Upper lobe of left lung (tissue), 6 donors: ENCODE results near the gene KCNAB1. TPM values are rescaled to one million over a fixed set of nuclear protein-coding genes. Genes with fewer than 3 reads are reported as not detected.

Source experiments
- ATAC-seq, 2 donors: fragments of 200-7000 bp; cut with Tn5 transposase; one replicate each; pipeline ENCODE4 v1.9.1; 2022; ENCODE audit warnings: mild to moderate bottlenecking in 2 of 2, moderate library complexity in 2 of 2; ENCODE audit not compliant: low FRiP score in 2 of 2
- DNase-seq, 2 donors: peaks; one replicate each; pipeline ENCODE4 v3.0.0-alpha.2; 2019 to 2020
- H3K27ac ChIP-seq, 4 donors: fragments of 200-600 bp; sonication (generic); one replicate each; pipeline ENCODE4 v1.5.1; 2016 to 2019
- H3K27me3 ChIP-seq, 4 donors: fragments of 200-600 bp; sonication (generic); one replicate each; pipeline ENCODE4 v1.5.1; 2017 to 2019
- H3K36me3 ChIP-seq, 4 donors: fragments of 200-600 bp; sonication (generic); one replicate each; pipeline ENCODE4 v1.5.1; 2016 to 2019
- H3K4me1 ChIP-seq, 4 donors: fragments of 200-600 bp; sonication (generic); one replicate each; pipeline ENCODE4 v1.5.1; 2018 to 2019
- H3K4me3 ChIP-seq, 4 donors: fragments of 200-600 bp; sonication (generic); one replicate each; pipeline ENCODE4 v1.5.1; 2017 to 2019; ENCODE audit warnings: mild to moderate bottlenecking in 2 of 4, moderate library complexity in 1 of 4
- H3K9me3 ChIP-seq, 4 donors: fragments of 200-600 bp; sonication (generic); one replicate each; pipeline ENCODE4 v1.5.1; 2018 to 2019
- CTCF ChIP-seq, 6 experiments: fragments of 450-650 bp in 4 of 6; fragments of 200-600 bp in 2 of 6; sonication (generic) in 2 of 6; IDR thresholded peaks; one replicate each; pipeline ENCODE4 v1.5.1; 2016 to 2019; ENCODE audit warnings: antibody characterized with exemption in 6 of 6
- EP300 ChIP-seq, 4 donors: sonication (generic); formaldehyde crosslinking; IDR thresholded peaks; one replicate each; pipeline ENCODE4 v1.5.1; 2017; ENCODE audit warnings: antibody characterized with exemption in 4 of 4, control low read depth in 2 of 4
- POLR2A ChIP-seq, 4 donors: fragments of 450-650 bp; IDR thresholded peaks; one replicate each; pipeline ENCODE4 v1.5.1; 2016 to 2017; ENCODE audit warnings: antibody characterized with exemption in 4 of 4, mild to moderate bottlenecking in 2 of 4
- POLR2AphosphoS5 ChIP-seq, 2 donors: sonication (generic); formaldehyde crosslinking; IDR thresholded peaks; one replicate each; pipeline ENCODE4 v1.5.1; 2017; ENCODE audit warnings: antibody characterized with exemption in 2 of 2
- WGBS, 2 donors: methylation state at CpG; one replicate each; pipeline ENCODE4 v1.1.5; 2017 to 2018; 5-methylcytosine and 5-hydroxymethylcytosine counted together
- total RNA-seq, 6 donors: library from RNA; depleted of rRNA in 4 of 6; stranded (reverse); fragments of >200 nt in 4 of 6; gene quantifications; one replicate each; pipeline versions ENCODE4 v1.1.0 to v1.2.1, GENCODE V29; 2016 to 2021
- donor health status: DM: no; HTN: no; CAD: no; lungs with moderate emphysema.
- donor health status: DM: no; HTN: yes; CAD: no; lungs with severe emphysema.

KCNAB1 gene
- total RNA-seq, 6 donors from 2014 or later, result 0.79 to 5.2 (median 3.0) TPM

GRCh38 chr3:156311431-156311830, 191.1 kb downstream of the KCNAB1 start:
- 84 to 89% methylated on average over 4 of the region's 4 CpGs for WGBS, 2 donors
- no peak overlapping the region for H3K27ac ChIP-seq
- ATAC-seq, result peak in 1 of 2 donors; percentile 35
- no peak for DNase-seq
- H3K9me3 ChIP-seq, result no peaks in the 10 kb centered on the region
- no peaks in the 10 kb centered on the region for H3K4me1 ChIP-seq
- no peak for TF ChIP-seq POLR2A (IDR thresholded peaks at IDR 0.05)
- H3K36me3 ChIP-seq, result no peaks in the 10 kb centered on the region
- H3K4me3 ChIP-seq, result no peak overlapping the region
- no peaks in the 10 kb centered on the region for H3K27me3 ChIP-seq

- no peak overlapping the region for H3K4me3 ChIP-seq
- H3K27ac ChIP-seq, result no peak overlapping the region
- no peaks in the 10 kb centered on the region for H3K27me3 ChIP-seq
- no peaks in the 10 kb centered on the region for H3K9me3 ChIP-seq
- H3K36me3 ChIP-seq, result no peaks in the 10 kb centered on the region
- no peak for DNase-seq
- 69 to 76% methylated on average over 5 of the region's 5 CpGs for WGBS, 2 donors
- H3K4me1 ChIP-seq, result no peaks in the 10 kb centered on the region
- TF ChIP-seq POLR2AphosphoS5 (IDR thresholded peaks at IDR 0.05) (no peak), CTCF (IDR thresholded peaks at IDR 0.05) (no peak), POLR2A (IDR thresholded peaks at IDR 0.05) (no peak), EP300 (IDR thresholded peaks at IDR 0.05) (no peak)
- ATAC-seq, result no peak
Observed at GRCh38 chr3:156311930-156312329, 191.6 kb downstream of the KCNAB1 start.

GRCh38 chr3:156316076-156316475, 195.7 kb downstream of the KCNAB1 start:
- ATAC-seq (no peak), DNase-seq (no peak)
- Histone ChIP-seq H3K27me3 (no peaks in the 10 kb centered on the region), H3K36me3 (no peaks in the 10 kb centered on the region), H3K4me3 (no peak overlapping the region), H3K9me3 (no peaks in the 10 kb centered on the region), H3K4me1 (no peaks in the 10 kb centered on the region), H3K27ac (no peak overlapping the region)
- WGBS, 2 donors, result 86% methylated on average over 1 of the region's 1 CpG
- TF ChIP-seq POLR2A (IDR thresholded peaks at IDR 0.05) (no peak), EP300 (IDR thresholded peaks at IDR 0.05) (no peak), POLR2AphosphoS5 (IDR thresholded peaks at IDR 0.05) (no peak), CTCF (IDR thresholded peaks at IDR 0.05) (no peak)

GRCh38 chr3:156317462-156318074, 197.2 kb downstream of the KCNAB1 start:
- ATAC-seq (peak in 1 of 2 donors; percentile 19), DNase-seq (no peak)
- no peaks in the 10 kb centered on the region for H3K9me3 ChIP-seq
- H3K27me3 ChIP-seq, result no peaks in the 10 kb centered on the region
- no peak overlapping the region for H3K4me3 ChIP-seq
- no peak for TF ChIP-seq POLR2A (IDR thresholded peaks at IDR 0.05)
- no peak for TF ChIP-seq EP300 (IDR thresholded peaks at IDR 0.05)
- TF ChIP-seq POLR2AphosphoS5 (IDR thresholded peaks at IDR 0.05), result no peak
- TF ChIP-seq CTCF (IDR thresholded peaks at IDR 0.05), result no peak
- H3K4me1 ChIP-seq, result no peaks in the 10 kb centered on the region
- WGBS, 2 donors, result 39 to 51% methylated on average over 4 of the region's 4 CpGs
- no peaks in the 10 kb centered on the region for H3K36me3 ChIP-seq
- H3K27ac ChIP-seq, result no peak overlapping the region

- TF ChIP-seq EP300 (IDR thresholded peaks at IDR 0.05) (no peak), POLR2A (IDR thresholded peaks at IDR 0.05) (no peak), CTCF (IDR thresholded peaks at IDR 0.05) (no peak), POLR2AphosphoS5 (IDR thresholded peaks at IDR 0.05) (no peak)
- no peaks in the 10 kb centered on the region for H3K4me1 ChIP-seq
- ATAC-seq (no peak), DNase-seq (no peak)
- H3K36me3 ChIP-seq, result no peaks in the 10 kb centered on the region
- no peak overlapping the region for H3K4me3 ChIP-seq
- H3K9me3 ChIP-seq, result no peaks in the 10 kb centered on the region
- no peaks in the 10 kb centered on the region for H3K27me3 ChIP-seq
- no peak overlapping the region for H3K27ac ChIP-seq
- WGBS, 2 donors, result 67 to 78% methylated on average over 4 of the region's 4 CpGs
Observed at GRCh38 chr3:156321945-156322344, 201.6 kb downstream of the KCNAB1 start.
